Osteocyte (in vitro differentiated cells): Measurements from ENCODE around the gene PTPRD. TPM values are rescaled to one million over a fixed set of nuclear protein-coding genes. Genes with fewer than 3 reads are reported as not detected.

ENCODE experiments used
- DNase-seq: peaks from one replicate; pipeline ENCODE4 v3.0.0; 2021; ENCODE audit warnings: mixed read lengths; ENCODE audit not compliant: unreplicated experiment; ENCODE audit errors: extremely low spot score
- H3K27ac Mint-ChIP-seq: one replicate; pipeline ENCODE4 v1.8.0; 2021; ENCODE audit warnings: mild to moderate bottlenecking, mixed read lengths; ENCODE audit not compliant: unreplicated experiment
- H3K27me3 Mint-ChIP-seq: one replicate; pipeline ENCODE4 v1.8.0; 2021; ENCODE audit warnings: mixed read lengths; ENCODE audit not compliant: unreplicated experiment
- H3K36me3 Mint-ChIP-seq: one replicate; pipeline ENCODE4 v1.8.0; 2021; ENCODE audit warnings: mixed read lengths; ENCODE audit not compliant: unreplicated experiment
- H3K4me1 Mint-ChIP-seq: one replicate; pipeline ENCODE4 v1.8.0; 2021; ENCODE audit warnings: mixed read lengths; ENCODE audit not compliant: unreplicated experiment
- H3K4me3 Mint-ChIP-seq: one replicate; pipeline ENCODE4 v1.8.0; 2021; ENCODE audit warnings: mild to moderate bottlenecking, moderate library complexity, mixed read lengths; ENCODE audit not compliant: unreplicated experiment
- H3K9me3 Mint-ChIP-seq: one replicate; pipeline ENCODE4 v1.8.0; 2021; ENCODE audit warnings: mixed read lengths; ENCODE audit not compliant: unreplicated experiment
- total RNA-seq: library from RNA; stranded (reverse); gene quantifications from 2 replicates; pipeline ENCODE4 v1.2.1, GENCODE V29; 2021
- TF ChIP-seq, protein P1 (sequence below): fragments of 200-600 bp; sonication (generic); IDR thresholded peaks from 2 replicates; pipeline ENCODE4 v1.5.0; 2021; ENCODE audit warnings: antibody characterized with exemption, mild to moderate bottlenecking, moderate library complexity

PTPRD gene
- total RNA-seq, 1 donor from 2014 or later: 5.4 TPM

DNA sequence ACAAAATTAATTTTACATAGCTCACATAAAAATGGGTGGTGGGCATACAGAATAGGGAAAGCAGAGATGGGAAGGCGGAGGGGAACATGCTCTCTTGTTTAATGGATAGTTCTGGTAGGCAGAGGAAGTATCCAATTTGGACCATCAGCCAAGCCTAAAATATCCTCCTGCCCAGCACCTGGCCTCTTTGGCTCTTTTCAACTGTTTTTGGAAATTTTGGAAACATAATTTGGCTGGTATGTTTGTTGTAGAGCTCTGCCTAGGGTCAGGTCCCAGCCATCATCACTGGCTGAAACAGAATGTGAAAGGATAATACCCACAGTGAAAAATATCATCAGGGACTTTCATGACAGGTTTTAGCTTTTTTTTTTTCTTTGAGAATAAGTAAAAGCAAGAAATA lies 2345.9 kb downstream of the PTPRD start:
- DNase-seq: no peak
- Mint-ChIP-seq H3K36me3 (no peaks in the 10 kb centered on the region), H3K4me1 (no peaks in the 10 kb centered on the region), H3K27ac (no peak overlapping the region), H3K4me3 (no peak overlapping the region), H3K27me3 (peaks cover 4% of the 10 kb centered on the region), H3K9me3 (peaks cover 8% of the 10 kb centered on the region)
- TF ChIP-seq, protein P1, sequence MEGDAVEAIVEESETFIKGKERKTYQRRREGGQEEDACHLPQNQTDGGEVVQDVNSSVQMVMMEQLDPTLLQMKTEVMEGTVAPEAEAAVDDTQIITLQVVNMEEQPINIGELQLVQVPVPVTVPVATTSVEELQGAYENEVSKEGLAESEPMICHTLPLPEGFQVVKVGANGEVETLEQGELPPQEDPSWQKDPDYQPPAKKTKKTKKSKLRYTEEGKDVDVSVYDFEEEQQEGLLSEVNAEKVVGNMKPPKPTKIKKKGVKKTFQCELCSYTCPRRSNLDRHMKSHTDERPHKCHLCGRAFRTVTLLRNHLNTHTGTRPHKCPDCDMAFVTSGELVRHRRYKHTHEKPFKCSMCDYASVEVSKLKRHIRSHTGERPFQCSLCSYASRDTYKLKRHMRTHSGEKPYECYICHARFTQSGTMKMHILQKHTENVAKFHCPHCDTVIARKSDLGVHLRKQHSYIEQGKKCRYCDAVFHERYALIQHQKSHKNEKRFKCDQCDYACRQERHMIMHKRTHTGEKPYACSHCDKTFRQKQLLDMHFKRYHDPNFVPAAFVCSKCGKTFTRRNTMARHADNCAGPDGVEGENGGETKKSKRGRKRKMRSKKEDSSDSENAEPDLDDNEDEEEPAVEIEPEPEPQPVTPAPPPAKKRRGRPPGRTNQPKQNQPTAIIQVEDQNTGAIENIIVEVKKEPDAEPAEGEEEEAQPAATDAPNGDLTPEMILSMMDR: no peak

- Mint-ChIP-seq H3K36me3 (no peaks in the 10 kb centered on the region), H3K4me1 (no peaks in the 10 kb centered on the region), H3K27ac (no peak overlapping the region), H3K9me3 (no peaks in the 10 kb centered on the region), H3K4me3 (no peak overlapping the region), H3K27me3 (peaks cover 4% of the 10 kb centered on the region)
- TF ChIP-seq, protein P1: no peak
- no peak for DNase-seq
Measured at GRCh38 chr9:8265281-8265680, 2347.5 kb downstream of the PTPRD start.
